Fibroblast of the conjunctiva (primary cell): ENCODE measurements around the gene TMEM163.
"Not testable (repeated sequence)": the region's sequence is repeated elsewhere in the genome, so short reads cannot be mapped to it uniquely, and the experiment has no call there.

Experiments
- DNase-seq: peaks from one replicate; pipeline ENCODE4 v3.0.0-alpha.2; 2010; ENCODE audit warnings: low read depth

The TMEM163 gene

DNA sequence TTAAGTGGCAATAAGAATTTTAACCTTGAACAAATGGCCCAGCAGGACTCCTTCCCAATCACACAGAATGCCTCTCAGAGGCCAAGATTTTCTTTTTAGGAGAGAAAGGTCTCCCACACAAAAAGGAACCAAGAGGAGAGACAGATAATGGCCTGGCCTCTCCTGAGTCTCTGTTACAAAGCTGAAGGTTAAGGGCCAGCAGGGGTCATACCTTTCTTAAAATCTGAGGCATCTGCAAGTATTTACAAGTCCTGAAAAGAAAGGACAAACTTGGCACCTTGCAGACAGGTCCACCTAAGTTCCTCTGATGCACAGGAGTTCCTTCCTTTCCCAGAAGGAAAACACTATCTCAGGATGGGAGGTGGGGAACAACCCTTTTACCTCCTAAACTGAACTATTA, 142.3 kb downstream of the TMEM163 start:
- DNase-seq: no peak

DNA sequence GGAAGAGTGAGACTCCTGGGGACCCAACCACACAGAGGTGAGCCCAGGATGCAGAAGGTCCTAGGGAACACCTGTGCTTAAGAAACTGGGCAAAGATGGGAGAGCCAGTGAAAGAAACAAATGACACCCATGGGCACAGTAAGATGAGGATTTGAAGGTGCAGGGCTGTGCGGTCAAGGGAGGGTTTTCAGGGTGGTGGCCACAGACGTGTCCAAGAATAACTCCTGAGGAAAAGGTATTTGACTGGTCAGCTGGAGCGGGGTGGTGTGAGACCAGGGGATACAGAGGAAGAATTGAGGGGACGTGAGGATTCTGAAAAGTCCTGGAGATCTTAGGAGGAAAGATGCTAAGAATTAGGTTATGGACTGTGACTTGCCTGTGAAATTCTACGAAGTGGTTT, 142.9 kb downstream of the TMEM163 start:
- DNase-seq: no peak

DNA sequence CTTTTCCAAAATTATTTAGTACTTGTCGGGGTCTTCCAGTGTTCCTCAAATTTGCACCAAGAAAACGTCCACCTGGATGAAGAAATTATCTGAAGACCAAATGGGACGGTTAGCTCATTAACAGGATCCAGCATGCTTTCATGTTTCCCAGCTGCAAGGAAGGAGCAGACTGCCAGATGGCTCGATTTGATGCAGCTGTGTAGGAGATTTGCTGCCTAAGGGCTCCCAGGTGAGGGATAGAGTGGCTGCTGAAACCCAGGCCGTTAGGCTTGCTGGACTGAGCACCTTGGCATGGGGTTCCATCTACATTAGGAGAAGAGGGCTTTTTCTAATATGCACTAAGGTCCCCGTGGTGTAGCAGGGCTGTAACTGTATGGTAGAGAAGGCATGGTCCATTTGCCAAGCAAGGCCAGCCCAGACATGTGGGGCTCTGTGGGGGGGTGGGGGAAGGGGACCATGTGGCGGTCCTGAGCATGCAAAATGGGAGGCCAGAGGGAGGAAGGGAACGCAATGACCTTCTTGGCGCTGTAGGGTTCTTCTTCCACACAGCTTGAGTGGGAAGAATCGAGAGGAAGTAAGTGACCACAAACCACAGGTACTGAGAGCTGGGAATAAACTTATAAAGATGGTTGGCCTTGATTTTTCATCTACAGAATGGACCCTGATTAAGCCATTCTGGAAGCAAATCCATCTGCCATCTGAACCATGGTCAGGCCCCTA, 144.0 kb downstream of the TMEM163 start:
- DNase-seq: no peak

DNA sequence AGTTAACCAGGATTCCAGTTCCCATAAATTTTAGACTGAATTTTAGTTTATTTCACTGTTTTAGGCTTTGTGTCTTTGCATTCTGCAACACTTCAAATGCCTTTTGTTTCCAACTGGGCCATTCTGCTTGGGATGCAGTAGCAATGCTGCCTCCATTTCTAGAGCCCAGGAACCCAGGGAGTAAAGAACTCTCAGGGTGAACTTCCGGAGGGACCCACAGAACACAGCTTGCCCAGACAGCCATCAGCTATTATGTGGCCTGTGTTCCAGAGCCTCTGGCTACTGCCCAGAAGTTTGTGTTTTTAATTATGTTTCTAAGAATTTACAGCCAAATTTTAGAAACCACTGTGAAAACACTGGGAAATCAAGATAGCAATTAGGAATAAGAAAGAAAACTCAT, 145.1 kb downstream of the TMEM163 start:
- DNase-seq: no peak

DNA sequence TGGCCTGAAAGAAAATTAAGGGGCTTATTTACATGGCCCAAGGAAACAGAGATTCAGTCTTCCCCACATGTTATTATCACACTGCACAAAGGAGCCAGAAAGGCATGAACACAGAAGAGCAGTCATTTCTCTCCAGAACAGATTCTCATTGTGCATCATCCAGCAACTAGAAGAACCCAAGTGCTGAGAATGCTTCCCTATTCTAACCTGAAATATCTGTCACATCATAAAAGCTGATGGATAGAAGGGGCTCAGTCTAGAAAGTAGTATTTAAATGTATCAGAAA, 145.8 kb downstream of the TMEM163 start:
- DNase-seq: no peak

DNA sequence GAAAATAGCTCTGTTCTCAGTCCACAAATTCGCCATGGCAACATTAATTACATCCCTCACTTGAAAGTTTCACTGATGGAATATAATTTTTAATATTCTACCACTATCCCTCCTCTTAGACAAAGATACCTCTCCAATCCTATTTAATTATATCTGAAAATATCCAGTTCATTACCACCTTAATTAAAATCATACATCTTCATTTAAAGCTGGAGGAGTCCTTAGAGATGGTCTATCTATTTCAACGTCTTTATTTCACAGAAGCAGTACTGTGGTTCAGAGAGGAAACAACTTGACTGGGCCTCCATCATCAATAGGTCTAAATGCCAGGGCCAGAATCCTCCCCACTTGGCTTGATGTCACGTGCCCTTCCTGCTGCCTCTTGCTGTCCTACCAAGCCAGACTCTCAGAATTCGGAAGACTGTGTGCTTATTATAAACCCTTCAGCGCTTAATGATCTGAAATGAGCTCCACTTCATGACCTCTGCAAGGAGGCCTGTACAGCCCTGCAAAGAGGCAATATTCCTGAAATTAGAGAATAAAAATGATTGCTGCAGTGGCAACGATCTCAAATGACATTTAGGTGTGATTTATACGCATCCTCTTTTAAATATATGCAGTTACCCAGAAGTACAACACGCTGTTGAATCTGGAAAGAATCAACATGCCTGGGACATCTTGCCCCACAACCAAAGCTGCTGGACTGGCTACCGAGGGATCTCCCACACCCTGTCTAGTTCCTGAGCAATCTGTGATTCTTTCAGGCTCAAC, 146.3 kb downstream of the TMEM163 start:
- no peak for DNase-seq

DNA sequence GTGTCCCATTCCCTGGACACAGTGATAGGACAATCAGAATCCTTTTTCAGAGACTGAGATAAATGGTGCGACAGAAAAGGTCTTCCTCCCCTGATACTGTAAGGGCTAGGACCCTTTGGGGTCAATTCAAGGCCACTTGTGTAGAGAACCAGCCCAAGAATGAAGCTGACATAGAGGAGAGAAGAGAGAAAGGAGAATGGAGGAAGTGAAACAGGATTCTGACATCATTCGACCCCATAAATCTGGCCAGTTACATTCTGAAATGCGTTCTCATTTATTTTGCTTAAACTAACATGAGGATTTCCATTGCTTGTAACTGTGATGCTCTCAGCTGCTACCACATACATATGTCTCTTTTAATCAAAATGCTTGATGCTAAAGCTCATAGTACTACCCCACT, 148.1 kb downstream of the TMEM163 start:
- DNase-seq: no peak

DNA sequence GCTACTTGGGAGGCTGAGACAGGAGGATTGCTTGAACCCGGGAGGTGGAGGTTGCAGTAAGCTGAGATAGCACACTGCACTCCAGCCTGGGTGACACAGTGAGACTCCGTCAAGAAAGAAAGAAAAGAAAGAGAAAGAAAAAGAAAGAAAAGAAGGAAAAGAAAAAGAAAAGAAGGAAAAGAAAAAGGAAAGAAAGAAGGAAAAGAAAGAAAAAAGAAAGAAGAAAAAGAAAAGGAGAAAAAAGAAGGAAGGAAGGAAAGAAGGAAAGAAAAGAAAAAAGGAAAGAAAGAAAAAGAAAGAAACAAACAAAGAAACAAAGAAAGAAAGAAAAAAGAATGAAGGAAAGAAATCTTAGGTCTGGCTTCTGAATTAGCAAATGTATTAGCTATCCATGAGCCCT, 150.4 kb downstream of the TMEM163 start:
- no peak for DNase-seq

DNA sequence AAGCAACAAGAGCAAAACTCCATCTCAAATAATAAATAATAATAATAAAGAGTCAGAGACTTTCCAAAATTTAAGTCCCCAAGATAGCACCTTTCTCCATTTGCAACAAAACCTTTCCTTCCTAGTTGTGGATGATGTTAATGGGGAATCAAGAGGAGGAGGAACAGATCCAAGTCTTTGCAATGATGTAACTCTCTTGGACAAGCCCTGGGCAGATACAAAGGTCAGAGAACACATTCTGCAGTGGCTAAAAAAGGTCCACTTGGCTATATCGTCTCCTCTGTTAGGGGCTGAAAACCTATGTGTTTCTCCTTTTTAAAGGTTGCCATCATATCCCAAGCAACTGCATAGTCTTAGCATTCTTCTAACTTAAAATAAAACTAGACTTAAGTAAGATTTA, 151.1 kb downstream of the TMEM163 start:
- DNase-seq: no peak

DNA sequence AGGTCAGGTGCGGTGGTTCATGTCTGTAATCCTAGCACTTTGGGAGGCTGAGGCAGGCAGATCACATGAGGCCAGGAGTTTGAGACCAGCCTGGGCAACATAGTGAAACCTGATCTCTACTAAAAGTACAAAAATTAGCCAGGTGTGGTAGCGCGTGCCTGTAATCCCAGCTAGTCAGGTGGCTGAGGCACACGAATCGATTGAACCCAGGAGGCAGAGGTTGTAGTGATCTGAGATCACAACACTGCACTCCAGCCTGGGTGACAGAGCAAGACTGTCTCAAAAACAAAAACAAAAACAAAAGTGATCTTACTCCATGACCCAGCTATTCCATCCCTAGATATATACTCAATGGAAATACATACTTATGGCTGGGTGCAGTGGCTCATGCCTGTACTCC, 153.8 kb downstream of the TMEM163 start:
- DNase-seq: not testable (repeated sequence)

DNA sequence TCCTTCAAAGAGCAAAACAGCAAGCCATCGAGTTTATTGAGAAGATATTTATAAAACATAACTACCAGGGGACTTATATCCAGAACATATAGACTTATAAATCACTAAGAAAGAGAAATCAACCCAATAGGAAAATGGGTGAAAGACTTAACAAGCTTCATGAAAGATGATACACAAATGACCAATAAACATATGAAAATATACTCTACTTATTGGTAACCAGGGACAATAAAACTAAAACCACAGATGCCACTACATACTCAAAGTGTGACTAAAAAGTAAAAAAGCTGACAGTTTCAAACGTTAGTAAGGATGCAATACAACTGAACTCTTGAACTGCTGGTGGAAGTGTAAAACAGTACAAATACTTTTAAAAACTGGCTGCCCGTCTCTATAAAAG, 154.3 kb downstream of the TMEM163 start:
- no peak for DNase-seq

DNA sequence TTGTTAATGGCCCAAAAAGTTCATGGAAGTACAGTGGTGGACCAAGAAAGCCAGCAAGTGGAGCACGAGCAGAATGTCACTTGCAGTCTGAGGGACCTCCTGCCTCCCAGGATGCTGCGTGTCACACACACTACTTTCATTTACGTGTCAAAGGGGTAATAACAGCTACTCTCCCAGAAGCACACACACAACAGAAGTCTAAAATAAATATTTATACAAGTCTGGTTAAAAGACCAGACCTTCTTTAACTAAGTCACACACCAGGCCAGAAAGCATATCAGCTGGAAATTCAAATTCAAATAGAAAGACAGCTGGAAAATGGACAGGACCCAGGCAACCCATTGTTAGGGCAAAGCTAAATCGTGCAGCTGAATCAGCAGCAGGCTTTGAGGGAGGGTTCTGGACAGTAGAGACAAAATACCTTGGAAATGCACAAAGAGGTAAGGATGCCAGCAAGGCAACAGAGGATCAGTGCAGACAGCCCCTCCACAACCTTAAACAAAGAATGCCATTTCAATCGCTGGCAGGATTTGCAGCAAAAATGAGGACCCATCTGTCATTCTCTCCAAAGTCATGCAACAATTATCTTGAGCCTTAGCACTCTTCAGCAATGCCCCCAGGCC, 160.5 kb downstream of the TMEM163 start:
- no peak for DNase-seq

DNA sequence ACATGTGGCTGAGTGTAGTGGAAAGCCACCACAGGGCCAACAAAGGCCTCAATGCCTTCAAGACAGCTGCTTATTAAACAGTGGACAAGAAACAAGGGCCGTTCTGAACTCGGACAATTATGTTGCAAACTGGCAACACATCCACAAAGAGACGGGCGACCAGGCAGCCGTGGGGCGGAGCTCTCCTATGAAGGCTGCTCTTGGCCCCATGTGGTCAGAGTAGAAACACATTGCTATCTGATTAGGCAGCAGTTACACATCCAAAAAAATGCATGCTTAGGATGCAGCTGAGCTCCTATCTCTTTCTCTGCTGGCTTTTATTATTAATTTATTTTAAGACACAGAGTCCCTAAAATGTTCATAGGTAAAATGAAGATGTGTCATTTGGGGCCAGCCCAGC, 163.4 kb downstream of the TMEM163 start:
- DNase-seq: no peak

DNA sequence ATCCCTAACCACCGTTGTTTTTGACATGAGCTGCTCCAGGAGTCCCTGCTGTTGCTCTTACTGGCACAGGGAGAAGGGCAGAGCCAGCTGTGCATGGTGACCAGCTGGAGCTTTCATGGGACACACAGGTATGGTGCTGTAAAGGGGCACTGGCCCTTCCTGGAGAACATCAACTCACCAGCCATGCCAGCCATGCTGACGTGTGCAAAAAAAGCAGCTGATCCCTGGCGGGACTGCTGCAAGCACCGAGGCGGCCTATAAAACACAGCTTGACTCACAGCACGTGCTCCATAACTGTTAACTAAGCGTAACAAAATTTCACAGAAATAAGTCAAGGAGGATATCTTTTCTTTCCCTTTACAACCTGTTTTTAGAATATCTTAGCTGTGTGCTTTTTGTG, 165.1 kb downstream of the TMEM163 start:
- no peak for DNase-seq

DNA sequence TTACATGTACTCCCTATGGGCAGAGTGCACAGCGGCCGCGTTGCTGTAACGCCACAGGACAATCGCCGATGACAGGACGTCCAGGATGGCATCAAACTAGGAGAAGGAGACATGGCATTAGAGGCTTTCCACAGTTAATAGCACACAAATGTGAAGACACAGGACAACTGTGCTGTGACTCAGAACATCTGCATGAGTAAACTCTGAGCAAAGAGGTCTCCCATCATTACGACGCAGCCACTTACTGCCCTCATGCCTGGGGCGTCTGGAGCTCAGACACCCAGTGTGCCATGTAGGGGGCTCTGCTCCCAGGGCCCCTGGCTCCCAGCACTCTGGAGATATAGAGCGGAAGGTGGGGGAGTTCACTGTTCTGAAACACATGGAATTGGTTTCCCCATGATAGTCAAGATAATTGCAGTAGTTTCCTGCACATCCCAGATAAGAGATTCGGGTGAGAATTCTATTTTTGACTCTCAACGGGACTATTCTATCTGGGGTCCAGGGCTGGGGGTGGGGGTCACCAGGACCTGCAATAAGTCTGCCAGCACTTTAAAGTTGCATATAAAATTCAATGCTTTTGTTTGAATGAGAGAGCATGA, 168.1 kb downstream of the TMEM163 start:
- no peak for DNase-seq

DNA sequence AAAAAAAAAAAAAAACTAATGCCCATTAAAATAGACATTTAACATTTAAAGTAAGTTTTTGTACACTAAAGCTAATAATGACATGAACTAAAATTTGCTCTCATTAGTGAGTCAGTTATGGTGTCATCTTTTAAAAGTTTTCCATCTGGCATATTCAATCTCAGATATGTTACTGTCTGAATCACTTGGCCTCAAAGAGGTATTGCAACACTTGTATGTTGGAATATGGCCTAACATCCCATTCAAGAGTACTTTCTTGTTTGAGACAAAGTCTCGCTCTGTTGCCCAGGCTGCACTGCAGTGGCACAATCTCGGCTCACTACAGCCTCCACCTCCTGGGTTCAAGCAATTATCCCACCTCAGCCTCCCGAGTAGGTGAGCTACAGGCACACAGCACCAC, 169.7 kb downstream of the TMEM163 start:
- peak; percentile 4 for DNase-seq

DNA sequence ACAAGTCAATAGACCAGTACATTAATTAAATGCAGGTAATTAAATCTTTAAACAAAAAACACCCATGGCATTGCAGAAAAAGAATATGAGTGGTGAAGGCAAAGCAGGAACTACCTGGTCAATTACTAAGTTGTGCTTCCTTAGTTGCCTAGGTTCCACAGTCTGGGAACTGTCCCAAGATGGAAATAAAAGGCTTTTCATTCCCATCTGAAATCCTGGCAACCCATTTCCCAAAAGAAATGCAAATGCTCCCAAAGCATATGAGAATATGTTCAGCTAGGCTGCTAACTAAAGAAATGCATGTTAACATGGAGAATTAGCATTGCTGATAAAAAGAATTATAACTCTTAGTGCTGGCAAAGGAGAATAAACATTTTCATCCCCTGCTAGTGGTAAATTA, 177.8 kb downstream of the TMEM163 start:
- no peak for DNase-seq

DNA sequence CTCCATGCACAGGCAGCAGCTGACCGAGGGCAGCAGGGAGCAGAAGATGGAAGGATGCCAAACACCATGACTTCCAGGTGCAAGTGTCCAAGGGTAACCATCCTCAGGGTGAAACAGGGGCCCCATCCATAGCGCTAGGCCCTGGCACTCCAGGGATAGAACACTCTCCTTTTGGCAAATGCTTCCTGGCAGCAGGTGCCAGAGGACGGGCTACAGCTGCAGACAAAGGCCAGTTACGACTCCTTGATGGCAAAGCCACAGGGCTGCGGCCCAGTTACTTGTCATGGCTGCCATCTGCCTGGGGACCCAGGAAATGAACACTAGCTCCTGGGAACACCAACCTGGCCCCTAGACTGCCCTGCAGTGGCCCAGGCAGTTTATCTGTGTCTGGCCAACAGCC, 178.8 kb downstream of the TMEM163 start:
- no peak for DNase-seq

DNA sequence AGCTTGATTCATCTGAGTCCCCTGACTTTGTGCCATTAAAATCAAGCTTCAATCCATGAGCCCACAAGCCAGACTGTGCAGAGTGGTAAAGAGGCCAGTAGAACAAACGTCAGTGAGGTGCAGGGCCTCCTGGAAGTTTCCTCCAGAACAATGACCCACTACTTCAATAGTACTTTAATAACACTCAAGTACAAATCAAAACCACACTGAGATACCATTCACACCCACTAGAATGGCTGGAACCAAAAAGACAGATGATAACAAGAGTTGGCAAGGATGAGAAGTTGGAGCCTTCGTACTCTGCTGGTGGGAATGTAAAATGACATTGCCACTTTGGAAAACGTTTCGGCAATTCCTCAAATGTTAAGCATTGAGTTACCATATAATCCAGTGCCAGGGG, 181.1 kb downstream of the TMEM163 start:
- DNase-seq: no peak

DNA sequence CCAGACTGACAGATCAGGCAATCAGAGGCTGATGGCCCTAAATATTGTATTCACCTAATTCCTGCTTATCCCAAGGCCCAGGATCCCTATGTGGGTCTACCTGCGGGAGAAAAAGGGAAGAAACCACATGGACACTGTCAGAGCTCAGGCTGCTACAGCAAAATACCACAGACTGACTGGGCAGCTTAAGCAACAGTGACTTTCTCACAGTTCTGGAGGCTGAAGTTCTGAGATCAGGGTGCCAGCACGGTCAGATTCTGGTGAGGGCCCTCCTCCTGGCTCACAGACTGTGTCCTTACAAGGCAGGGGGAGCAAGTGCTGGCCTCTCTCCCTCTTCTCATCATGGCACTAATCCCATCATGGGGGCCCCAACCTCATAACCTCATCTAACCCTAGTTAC, 181.7 kb downstream of the TMEM163 start:
- no peak for DNase-seq

DNA sequence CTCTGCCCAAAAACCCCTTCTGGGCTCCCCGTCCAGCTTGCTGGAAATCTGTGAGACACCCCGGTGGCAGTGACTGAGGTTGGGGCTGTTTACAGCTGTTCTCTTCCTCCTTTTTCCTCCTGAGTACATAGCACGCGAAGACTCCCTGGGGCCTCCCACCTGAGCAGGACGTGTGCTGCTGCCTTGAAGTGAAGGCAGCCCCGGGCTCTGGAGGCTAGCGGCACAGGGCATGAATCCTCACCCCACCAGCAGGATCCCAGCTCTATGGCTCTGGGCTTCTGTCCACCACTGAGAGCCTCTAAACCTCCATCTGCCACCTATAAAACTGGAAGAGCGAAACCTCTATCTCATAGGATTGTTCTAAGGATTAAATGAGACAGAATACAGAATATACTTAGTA, 182.5 kb downstream of the TMEM163 start:
- no peak for DNase-seq

DNA sequence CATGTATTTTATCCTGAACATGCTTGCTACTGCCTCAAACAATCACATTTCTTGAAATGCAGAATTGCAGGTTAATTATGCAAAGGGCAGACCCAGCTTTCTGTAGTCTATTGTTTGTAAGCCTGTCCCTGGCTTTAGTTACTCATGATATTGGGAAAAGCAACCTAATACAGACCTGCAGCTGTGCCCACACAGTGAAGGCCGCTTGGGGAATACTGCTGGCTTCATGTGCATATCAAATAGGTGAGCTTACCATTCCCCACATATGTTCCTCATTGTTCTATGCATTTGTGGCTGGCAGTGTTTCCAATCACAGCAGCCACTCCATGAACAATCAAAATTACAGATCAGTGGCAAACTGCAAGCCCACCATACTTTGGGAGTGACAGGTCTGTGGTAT, 186.3 kb downstream of the TMEM163 start:
- DNase-seq: no peak

DNA sequence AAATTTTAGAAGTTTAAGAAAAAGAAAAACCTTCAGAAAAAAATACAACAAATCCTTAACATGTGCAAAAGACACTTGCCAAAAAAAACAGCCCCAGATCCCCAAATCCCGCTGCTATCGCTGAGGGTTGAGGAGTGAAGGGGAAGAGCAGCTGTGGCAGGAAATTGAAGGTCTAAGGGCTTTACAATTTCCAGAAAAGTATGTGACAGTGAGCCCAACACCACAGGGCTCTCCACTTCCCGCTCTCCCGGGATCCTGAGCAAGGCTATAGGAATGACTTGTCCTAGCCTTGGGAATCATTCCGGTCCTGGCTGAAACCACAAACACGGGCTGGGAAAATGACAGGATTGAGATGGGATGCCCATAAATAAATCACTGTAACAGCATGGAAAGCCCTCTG, 191.4 kb downstream of the TMEM163 start:
- DNase-seq: no peak
